ENCODE results near the gene GALE. TPM values are rescaled to one million over a fixed set of nuclear protein-coding genes. Genes with fewer than 3 reads are reported as not detected.

The GALE gene
- polyA plus RNA-seq, 1 donor (not counting 4 experiments of a cell fraction or from before 2014, with no cell fraction given): 52.8 TPM

DNA sequence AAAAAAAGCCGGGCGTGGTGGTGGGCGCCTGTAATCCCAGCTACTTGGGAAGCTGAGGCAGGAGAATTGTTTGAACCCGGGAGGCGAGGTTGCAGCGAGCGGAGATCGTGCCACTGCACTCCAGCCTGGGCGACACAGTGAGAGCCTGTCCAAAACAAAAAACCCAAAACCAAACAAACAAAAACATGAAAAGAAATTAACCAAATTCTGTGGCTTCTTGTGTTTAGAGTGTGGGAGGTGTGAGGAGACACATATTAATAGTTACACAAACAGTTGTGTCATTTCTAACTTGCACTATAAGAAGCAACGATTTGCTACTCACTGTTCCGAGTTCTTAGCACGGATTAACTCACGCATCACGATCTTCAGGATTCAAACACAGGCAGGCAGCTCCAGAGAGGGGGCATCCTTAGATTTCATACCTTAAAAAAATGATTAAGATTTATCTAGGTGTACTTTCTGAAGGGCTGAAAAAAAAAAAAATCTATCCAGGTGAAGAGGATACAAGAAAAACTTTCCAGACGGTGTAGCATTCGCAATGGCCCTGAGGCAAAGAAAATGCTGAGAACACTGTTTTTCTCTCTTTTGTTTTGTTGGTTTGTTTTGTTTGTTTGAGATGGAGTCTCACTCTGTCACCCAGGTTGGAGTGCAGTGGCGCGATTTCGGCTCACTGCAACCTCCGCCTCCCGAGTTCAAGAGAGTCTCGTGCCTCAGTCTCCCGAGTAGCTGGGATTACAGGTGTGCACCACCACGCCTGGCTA is 25.4 kb upstream of the GALE start:
- TF ChIP-seq EZH2 (IDR thresholded peaks at IDR 0.05; ENCODE audit: low read length): no peak
- TF ChIP-seq, protein P1, sequence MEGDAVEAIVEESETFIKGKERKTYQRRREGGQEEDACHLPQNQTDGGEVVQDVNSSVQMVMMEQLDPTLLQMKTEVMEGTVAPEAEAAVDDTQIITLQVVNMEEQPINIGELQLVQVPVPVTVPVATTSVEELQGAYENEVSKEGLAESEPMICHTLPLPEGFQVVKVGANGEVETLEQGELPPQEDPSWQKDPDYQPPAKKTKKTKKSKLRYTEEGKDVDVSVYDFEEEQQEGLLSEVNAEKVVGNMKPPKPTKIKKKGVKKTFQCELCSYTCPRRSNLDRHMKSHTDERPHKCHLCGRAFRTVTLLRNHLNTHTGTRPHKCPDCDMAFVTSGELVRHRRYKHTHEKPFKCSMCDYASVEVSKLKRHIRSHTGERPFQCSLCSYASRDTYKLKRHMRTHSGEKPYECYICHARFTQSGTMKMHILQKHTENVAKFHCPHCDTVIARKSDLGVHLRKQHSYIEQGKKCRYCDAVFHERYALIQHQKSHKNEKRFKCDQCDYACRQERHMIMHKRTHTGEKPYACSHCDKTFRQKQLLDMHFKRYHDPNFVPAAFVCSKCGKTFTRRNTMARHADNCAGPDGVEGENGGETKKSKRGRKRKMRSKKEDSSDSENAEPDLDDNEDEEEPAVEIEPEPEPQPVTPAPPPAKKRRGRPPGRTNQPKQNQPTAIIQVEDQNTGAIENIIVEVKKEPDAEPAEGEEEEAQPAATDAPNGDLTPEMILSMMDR (optimal IDR thresholded peaks at IDR 0.05 in 1 of 3, IDR thresholded peaks at IDR 0.05 in 1 of 3, conservative IDR thresholded peaks at IDR 0.05 in 1 of 3; ENCODE audit: extremely low read depth in 1 of 3, insufficient read depth in 2 of 3, low read length in 3 of 3): no peak
- Histone ChIP-seq H3K4me2 (ENCODE audit: control insufficient read depth, extremely low read depth, insufficient read depth, low read depth, low read length) (peak overlapping the region; percentile 100), H3K27ac (ENCODE audit: control insufficient read depth, insufficient read depth, low read length) (peak overlapping the region; percentile 87), H2AFZ (ENCODE audit: control insufficient read depth, low read length) (peak overlapping the region; percentile 83), H3K9me1 (ENCODE audit: control insufficient read depth, extremely low read depth, insufficient read depth, low read length) (no peaks in the 10 kb centered on the region), H3K9ac (ENCODE audit: control insufficient read depth, extremely low read depth, insufficient read depth, low read length) (peak overlapping the region; percentile 96), H3K4me1 (ENCODE audit: control insufficient read depth, extremely low read depth, insufficient read depth, low read length) (peaks cover 3% of the 10 kb centered on the region), H3K9me3 (ENCODE audit: control insufficient read depth, low read depth, low read length) (no peaks in the 10 kb centered on the region), H3K79me2 (ENCODE audit: control insufficient read depth, insufficient read depth, low read length) (peaks cover 6% of the 10 kb centered on the region), H3K27me3 (ENCODE audit: control insufficient read depth, extremely low read depth, insufficient read depth, low read length) (no peaks in the 10 kb centered on the region), H3K4me3 (ENCODE audit: control insufficient read depth in 2 of 3, extremely low read depth in 1 of 3, insufficient read depth in 2 of 3, low read depth in 1 of 3, low read length in 3 of 3) (peak overlapping the region; percentile 77 to 98 (median 89)), H3K36me3 (ENCODE audit: control insufficient read depth in 2 of 2, extremely low read depth in 1 of 2, insufficient read depth in 2 of 2, low read length in 2 of 2) (no peaks in the 10 kb centered on the region), H4K20me1 (ENCODE audit: control insufficient read depth, extremely low read depth, insufficient read depth, low read length) (no peaks in the 10 kb centered on the region)
- no peak for FAIRE-seq
- dilution Hi-C loops (cut with MboI; ENCODE audit: extremely low pct_ligation_motif_present, low sequenced_read_pairs): no loop called here
- DNase-seq (ENCODE audit: low read depth, low spot score): no peak

DNA sequence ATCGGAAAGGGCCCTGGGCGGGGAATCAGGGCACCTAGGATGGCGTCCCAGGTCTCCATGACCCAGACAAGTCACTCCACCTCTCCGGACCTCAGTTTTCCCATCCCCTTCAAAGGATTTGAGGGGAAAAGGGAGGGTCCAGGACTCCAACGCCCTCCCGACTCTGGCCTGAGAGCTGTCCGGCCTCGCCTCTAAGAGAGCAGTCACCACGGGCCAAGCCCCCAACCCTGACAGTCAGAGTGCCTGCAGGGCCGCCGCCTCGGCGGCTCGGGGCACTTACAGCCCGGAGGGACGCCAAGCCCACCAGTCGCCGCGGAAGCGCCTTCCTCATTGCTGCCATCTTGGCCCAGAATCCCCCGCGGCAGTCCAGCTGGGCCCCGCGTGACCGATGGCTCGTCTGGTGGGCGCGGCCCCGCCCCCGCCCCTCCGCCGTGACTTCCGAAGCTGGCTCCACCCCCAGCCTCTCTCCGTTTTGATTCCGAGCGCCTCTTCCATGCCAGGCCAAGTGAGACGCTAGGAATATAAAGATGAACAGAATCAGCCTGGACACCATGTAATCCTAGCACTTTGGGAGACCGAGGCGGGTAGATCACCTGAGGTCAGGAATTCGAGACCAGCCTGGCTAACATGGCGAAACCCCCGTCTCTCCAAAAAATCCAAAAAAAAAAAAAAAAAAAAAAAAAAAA is 24.7 kb upstream of the GALE start, which contains the start of gene HMGCL:
HMGCL (minus strand) TSS at position 354 of the 686 bp plus-strand sequence; CDS start at position 340, 14 bp downstream.
- Histone ChIP-seq H3K27ac (ENCODE audit: control insufficient read depth, insufficient read depth, low read length) (peak within 1 kb of the TSS; percentile 87), H3K4me3 (ENCODE audit: control insufficient read depth in 2 of 3, extremely low read depth in 1 of 3, insufficient read depth in 2 of 3, low read depth in 1 of 3, low read length in 3 of 3) (peak within 1 kb of the TSS; percentile 77 to 98 (median 89)), H3K4me2 (ENCODE audit: control insufficient read depth, extremely low read depth, insufficient read depth, low read depth, low read length) (peak within 1 kb of the TSS; percentile 100), H3K36me3 (ENCODE audit: control insufficient read depth in 2 of 2, extremely low read depth in 1 of 2, insufficient read depth in 2 of 2, low read length in 2 of 2) (no peaks in the 10 kb centered on the region), H3K79me2 (ENCODE audit: control insufficient read depth, insufficient read depth, low read length) (peaks cover 6% of the 10 kb centered on the region), H4K20me1 (ENCODE audit: control insufficient read depth, extremely low read depth, insufficient read depth, low read length) (no peaks in the 10 kb centered on the region), H3K9me1 (ENCODE audit: control insufficient read depth, extremely low read depth, insufficient read depth, low read length) (no peaks in the 10 kb centered on the region), H2AFZ (ENCODE audit: control insufficient read depth, low read length) (peak within 1 kb of the TSS; percentile 96), H3K9me3 (ENCODE audit: control insufficient read depth, low read depth, low read length) (no peaks in the 10 kb centered on the region), H3K4me1 (ENCODE audit: control insufficient read depth, extremely low read depth, insufficient read depth, low read length) (peaks cover 3% of the 10 kb centered on the region), H3K9ac (ENCODE audit: control insufficient read depth, extremely low read depth, insufficient read depth, low read length) (peak within 1 kb of the TSS; percentile 96), H3K27me3 (ENCODE audit: control insufficient read depth, extremely low read depth, insufficient read depth, low read length) (no peaks in the 10 kb centered on the region)
- FAIRE-seq: no peak
- TF ChIP-seq, protein P1 (optimal IDR thresholded peaks at IDR 0.05 in 1 of 3, IDR thresholded peaks at IDR 0.05 in 1 of 3, conservative IDR thresholded peaks at IDR 0.05 in 1 of 3; ENCODE audit: extremely low read depth in 1 of 3, insufficient read depth in 2 of 3, low read length in 3 of 3): no peak
- no peak for TF ChIP-seq EZH2 (IDR thresholded peaks at IDR 0.05; ENCODE audit: low read length)
- dilution Hi-C loops (cut with MboI; ENCODE audit: extremely low pct_ligation_motif_present, low sequenced_read_pairs): no loop called here
- no peak for DNase-seq (ENCODE audit: low read depth, low spot score)

Data from keratinocyte (primary cell).